ENCODE measurements around the gene AKT2. TPM values are rescaled to one million over a fixed set of nuclear protein-coding genes. Genes with fewer than 3 reads are reported as not detected.
"Not testable (repeated sequence)": the region's sequence is repeated elsewhere in the genome, so short reads cannot be mapped to it uniquely, and the experiment has no call there.

Gene AKT2
- polyA plus RNA-seq, 2 donors, result 51.9 to 56.0 TPM

DNA sequence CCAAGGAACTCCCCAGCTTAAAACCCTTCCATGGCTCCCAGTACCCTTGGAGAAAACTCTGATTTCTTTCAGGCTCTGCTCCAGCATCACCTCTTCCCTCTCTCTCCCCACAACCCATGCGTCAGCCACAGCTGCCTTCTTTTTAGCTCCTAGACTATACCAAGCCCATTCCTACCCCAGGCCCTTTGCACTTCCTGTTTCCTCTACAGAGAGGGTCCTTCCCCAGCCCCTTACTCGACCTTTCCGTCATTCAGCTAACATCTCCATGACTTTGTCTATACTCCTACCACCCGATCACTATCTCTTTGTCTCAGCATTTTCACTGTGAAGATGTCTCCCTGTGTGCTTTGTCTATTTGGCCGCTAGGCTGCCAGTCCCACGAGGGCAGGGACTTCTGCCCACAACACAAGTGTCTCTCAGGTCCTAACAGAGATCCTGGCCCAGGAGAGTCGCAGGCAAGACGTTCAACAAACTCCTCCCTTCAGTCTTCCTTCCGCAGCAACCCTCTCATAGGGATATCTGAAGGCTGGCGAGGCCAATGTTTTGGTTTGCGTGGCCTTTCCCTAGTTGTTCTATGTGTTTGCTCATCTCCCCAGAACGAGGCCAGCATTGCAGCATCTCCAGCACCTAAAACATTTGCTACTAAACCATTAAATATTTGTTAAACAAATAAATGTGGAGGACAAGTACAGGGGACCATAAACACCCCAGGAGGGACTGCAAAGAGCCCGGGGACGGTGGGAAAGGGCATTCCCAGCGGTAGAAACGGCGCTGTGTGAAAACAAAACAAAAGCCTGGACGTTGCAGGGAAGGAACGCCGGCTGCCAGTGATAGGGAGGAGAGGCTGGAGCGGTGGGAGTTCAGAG is 59.5 kb downstream of the AKT2 start:
- 23 to 24% methylated on average over 21 of the region's 21 CpGs for WGBS, 2 donors
- Histone ChIP-seq H3K4me3 (ENCODE audit: low read depth in 1 of 2, low read length in 2 of 2) (peak overlapping the region in 1 of 2 donors; percentile 23), H3K4me1 (ENCODE audit: control insufficient read depth in 2 of 2, insufficient read depth in 2 of 2, low read length in 1 of 2) (peaks cover 4 to 13% of the 10 kb centered on the region in 2 donors)

DNA sequence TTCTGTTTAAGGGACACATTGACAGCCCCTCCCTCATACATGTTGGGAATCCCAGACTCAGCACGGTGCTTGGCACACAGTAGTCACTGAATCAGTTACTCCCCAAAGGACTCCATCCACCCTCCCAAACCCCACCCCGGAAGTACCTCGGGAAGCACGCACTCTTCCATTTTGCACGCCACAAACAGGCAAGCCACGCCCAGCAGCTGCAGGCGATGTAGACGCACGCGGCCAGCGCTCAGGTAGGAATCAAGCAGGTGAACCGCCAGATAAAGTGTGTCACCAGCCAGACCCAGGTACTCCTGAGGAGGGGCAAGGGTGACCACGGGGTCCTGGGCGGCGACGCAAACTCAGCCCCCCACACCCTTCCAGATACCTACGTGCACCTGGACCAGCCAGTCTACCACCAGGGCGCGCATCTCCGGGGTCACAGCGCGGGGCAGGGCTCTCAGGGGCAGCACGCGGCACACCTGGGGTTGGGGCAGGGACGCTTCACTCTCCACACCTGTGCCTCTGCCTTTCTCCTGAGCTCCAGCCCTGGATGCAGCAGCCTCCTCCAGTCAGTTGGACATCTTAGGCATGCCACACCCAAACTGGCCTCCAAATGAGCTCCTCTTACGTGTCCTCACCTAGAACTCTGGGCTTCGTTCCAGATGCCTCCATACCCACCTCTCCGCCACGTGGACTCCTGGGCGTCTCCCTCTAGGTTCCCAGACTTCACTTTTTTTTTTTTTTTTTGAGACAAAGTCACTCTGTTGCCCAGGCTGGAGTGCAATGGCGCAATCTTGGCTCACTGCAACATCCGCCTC is 60.6 kb downstream of the AKT2 start:
- Histone ChIP-seq H3K36me3 (ENCODE audit: control insufficient read depth in 2 of 2, insufficient read depth in 2 of 2, low read length in 1 of 2) (no peaks in the 10 kb centered on the region), H3K9me3 (ENCODE audit: control insufficient read depth in 2 of 2, insufficient read depth in 1 of 2, low read depth in 1 of 2, low read length in 1 of 2) (no peaks in the 10 kb centered on the region), H3K4me3 (ENCODE audit: low read depth in 1 of 2, low read length in 2 of 2) (no peak overlapping the region), H3K27me3 (ENCODE audit: control insufficient read depth in 1 of 2, insufficient read depth in 2 of 2, low read length in 2 of 2) (peaks cover 0 to 5% of the 10 kb centered on the region in 2 donors), H3K27ac (ENCODE audit: low read depth in 2 of 2, low read length in 1 of 2) (no peak overlapping the region), H3K4me1 (ENCODE audit: control insufficient read depth in 2 of 2, insufficient read depth in 2 of 2, low read length in 1 of 2) (peaks cover 4 to 13% of the 10 kb centered on the region in 2 donors)
- WGBS, 2 donors, result 71 to 76% methylated on average over 32 of the region's 32 CpGs

More for the DNA sequence above, 59.5 kb downstream of the AKT2 start:
- Histone ChIP-seq H3K27ac (ENCODE audit: low read depth in 2 of 2, low read length in 1 of 2) (no peak overlapping the region), H3K9me3 (ENCODE audit: control insufficient read depth in 2 of 2, insufficient read depth in 1 of 2, low read depth in 1 of 2, low read length in 1 of 2) (no peaks in the 10 kb centered on the region), H3K36me3 (ENCODE audit: control insufficient read depth in 2 of 2, insufficient read depth in 2 of 2, low read length in 1 of 2) (no peaks in the 10 kb centered on the region), H3K27me3 (ENCODE audit: control insufficient read depth in 1 of 2, insufficient read depth in 2 of 2, low read length in 2 of 2) (peaks cover 0 to 5% of the 10 kb centered on the region in 2 donors)

DNA sequence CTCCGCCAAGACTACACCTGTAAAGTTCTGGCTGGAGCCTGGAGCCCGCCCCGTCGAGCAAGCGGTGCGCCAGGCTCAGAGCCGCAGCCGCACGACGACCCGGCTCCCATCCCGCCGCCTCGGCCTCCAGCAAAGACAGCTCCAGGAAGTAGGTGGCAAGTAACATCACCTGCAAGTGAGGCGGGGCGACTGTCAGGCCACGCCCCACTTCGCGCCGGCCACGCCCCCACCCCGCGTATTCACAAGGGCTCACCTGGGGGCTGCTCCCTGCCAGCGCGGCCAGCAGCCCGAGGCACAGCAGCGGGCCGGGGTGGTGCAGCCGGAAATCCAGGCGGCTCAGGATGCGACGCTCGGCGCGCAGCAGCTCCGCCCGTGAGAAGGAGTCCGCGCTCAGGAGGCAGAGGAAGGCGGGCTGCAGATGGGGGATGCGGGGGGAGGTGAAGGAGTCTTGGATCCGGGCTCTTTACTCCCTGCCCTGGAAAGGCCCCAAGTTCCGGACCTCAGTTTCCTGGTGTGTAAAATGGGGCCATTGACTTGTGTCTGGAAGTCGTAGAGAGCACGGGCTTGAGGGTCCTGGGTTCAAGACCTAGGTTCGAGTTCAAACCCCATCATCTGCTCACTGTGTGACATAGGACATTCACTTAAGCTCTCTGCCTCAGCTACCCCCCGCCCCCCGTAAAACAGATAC is 61.9 kb downstream of the AKT2 start:
- H3K36me3 ChIP-seq (ENCODE audit: control insufficient read depth in 2 of 2, insufficient read depth in 2 of 2, low read length in 1 of 2), result no peaks in the 10 kb centered on the region
- no peaks in the 10 kb centered on the region for H3K9me3 ChIP-seq (ENCODE audit: control insufficient read depth in 2 of 2, insufficient read depth in 1 of 2, low read depth in 1 of 2, low read length in 1 of 2)
- H3K27ac ChIP-seq (ENCODE audit: low read depth in 2 of 2, low read length in 1 of 2), result no peak overlapping the region
- H3K4me3 ChIP-seq (ENCODE audit: low read depth in 1 of 2, low read length in 2 of 2), result no peak overlapping the region
- 22 to 23% methylated on average over 48 of the region's 48 CpGs for WGBS, 2 donors
- peaks cover 4 to 13% of the 10 kb centered on the region in 2 donors for H3K4me1 ChIP-seq (ENCODE audit: control insufficient read depth in 2 of 2, insufficient read depth in 2 of 2, low read length in 1 of 2)
- H3K27me3 ChIP-seq (ENCODE audit: control insufficient read depth in 1 of 2, insufficient read depth in 2 of 2, low read length in 2 of 2), result peaks cover 0 to 10% of the 10 kb centered on the region in 2 donors

DNA sequence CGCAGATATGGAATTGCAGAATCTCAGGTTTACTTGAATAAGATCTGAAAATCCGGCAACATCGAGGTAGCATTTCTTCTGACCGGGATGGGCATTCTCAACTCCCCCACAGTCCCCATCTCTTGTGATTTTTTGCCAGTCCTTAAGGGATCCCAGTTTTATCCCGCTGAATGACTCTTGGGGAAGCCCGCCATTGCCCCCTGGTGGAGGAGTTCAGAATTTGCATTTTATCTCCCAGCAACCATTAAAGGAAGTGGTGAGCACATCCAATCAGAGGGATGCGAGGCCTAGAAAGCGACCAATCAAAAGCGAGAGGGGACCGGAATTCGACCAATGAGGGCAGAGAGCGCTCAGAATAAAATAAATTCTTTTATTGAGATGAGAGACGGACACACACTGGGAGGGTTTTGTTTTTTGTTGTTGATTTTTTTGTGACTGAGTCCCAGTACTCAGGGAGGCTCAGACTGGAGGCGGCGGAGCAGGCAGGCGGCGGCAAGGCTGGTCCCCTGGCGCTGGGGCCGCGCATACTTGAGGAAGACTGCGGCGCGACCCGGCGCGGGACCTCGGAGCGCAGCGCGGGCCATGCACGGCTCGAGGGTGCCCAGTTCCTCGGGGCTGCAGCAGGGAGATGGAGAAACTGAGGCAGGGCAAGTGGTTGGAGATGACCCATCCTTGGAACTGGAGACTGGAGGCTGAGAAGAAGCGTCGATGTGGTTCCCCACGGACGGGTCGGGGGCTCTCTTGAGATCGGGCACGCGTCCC is 63.1 kb downstream of the AKT2 start:
- no peak overlapping the region for H3K27ac ChIP-seq (ENCODE audit: low read depth in 2 of 2, low read length in 1 of 2)
- H3K4me3 ChIP-seq (ENCODE audit: low read depth in 1 of 2, low read length in 2 of 2), result no peak overlapping the region
- H3K36me3 ChIP-seq (ENCODE audit: control insufficient read depth in 2 of 2, insufficient read depth in 2 of 2, low read length in 1 of 2), result no peaks in the 10 kb centered on the region
- 58 to 59% methylated on average over 41 of the region's 41 CpGs for WGBS, 2 donors
- no peaks in the 10 kb centered on the region for H3K9me3 ChIP-seq (ENCODE audit: control insufficient read depth in 2 of 2, insufficient read depth in 1 of 2, low read depth in 1 of 2, low read length in 1 of 2)
- H3K27me3 ChIP-seq (ENCODE audit: control insufficient read depth in 1 of 2, insufficient read depth in 2 of 2, low read length in 2 of 2), result peaks cover 0 to 8% of the 10 kb centered on the region in 2 donors
- H3K4me1 ChIP-seq (ENCODE audit: control insufficient read depth in 2 of 2, insufficient read depth in 2 of 2, low read length in 1 of 2), result peaks cover 8 to 18% of the 10 kb centered on the region in 2 donors

DNA sequence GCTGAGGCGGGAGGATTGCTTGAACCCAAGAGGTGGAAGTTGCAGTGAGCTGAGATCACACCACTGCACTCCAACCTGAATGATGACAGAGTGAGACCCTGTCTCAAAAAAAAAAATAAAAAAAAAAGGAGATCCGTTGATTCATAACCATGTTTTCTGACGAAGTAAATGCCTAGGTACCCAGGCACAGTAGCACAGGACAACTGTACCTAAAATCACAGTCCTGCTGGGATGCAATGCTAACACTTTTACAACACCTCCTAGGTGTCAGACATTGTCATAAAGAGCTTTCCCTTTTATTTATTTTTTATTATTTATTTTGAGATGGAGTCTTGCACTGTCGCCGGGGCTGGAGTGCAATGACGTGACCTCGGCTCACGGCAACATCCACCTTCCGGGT is 64.5 kb downstream of the AKT2 start:
- H3K27ac ChIP-seq (ENCODE audit: low read depth in 2 of 2, low read length in 1 of 2), result no peak overlapping the region
- no peak overlapping the region for H3K4me3 ChIP-seq (ENCODE audit: low read depth in 1 of 2, low read length in 2 of 2)
- peaks cover 0 to 8% of the 10 kb centered on the region in 2 donors for H3K27me3 ChIP-seq (ENCODE audit: control insufficient read depth in 1 of 2, insufficient read depth in 2 of 2, low read length in 2 of 2)
- no peaks in the 10 kb centered on the region for H3K9me3 ChIP-seq (ENCODE audit: control insufficient read depth in 2 of 2, insufficient read depth in 1 of 2, low read depth in 1 of 2, low read length in 1 of 2)
- no peaks in the 10 kb centered on the region for H3K36me3 ChIP-seq (ENCODE audit: control insufficient read depth in 2 of 2, insufficient read depth in 2 of 2, low read length in 1 of 2)
- 78 to 81% methylated on average over 9 of the region's 9 CpGs for WGBS, 2 donors
- peaks cover 6 to 16% of the 10 kb centered on the region in 2 donors for H3K4me1 ChIP-seq (ENCODE audit: control insufficient read depth in 2 of 2, insufficient read depth in 2 of 2, low read length in 1 of 2)

DNA sequence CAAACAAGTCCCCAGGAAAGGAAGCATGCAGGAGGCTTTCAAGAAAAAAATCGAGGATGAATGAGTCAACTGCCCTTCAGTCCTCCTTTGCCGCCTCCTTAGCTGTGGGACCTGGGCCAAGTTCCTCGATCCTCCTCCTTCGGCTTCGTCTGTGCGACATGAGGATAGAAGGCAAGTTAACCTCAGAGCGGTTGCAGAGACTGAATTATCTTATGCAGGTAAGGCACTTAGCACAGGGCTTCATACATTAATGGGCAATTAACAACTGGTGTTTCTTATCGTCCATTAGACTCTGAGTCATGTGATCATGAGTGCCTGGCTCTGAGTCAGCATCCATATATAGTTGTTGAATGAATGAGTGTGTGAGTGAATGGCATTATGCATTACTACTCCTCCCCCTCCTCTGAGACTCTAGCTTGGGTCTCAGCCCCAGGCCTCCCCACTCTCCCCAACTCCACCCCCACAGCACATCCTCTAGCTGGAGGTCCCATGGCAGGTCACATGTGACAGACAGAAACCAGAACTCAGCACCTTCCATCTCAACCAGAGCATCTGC is 65.3 kb downstream of the AKT2 start:
- no peak overlapping the region for H3K27ac ChIP-seq (ENCODE audit: low read depth in 2 of 2, low read length in 1 of 2)
- H3K4me3 ChIP-seq (ENCODE audit: low read depth in 1 of 2, low read length in 2 of 2), result no peak overlapping the region
- H3K4me1 ChIP-seq (ENCODE audit: control insufficient read depth in 2 of 2, insufficient read depth in 2 of 2, low read length in 1 of 2), result peaks cover 6 to 16% of the 10 kb centered on the region in 2 donors
- H3K27me3 ChIP-seq (ENCODE audit: control insufficient read depth in 1 of 2, insufficient read depth in 2 of 2, low read length in 2 of 2), result peaks cover 0 to 6% of the 10 kb centered on the region in 2 donors
- 24 to 37% methylated on average over 8 of the region's 8 CpGs for WGBS, 2 donors
- H3K9me3 ChIP-seq (ENCODE audit: control insufficient read depth in 2 of 2, insufficient read depth in 1 of 2, low read depth in 1 of 2, low read length in 1 of 2), result no peaks in the 10 kb centered on the region
- no peaks in the 10 kb centered on the region for H3K36me3 ChIP-seq (ENCODE audit: control insufficient read depth in 2 of 2, insufficient read depth in 2 of 2, low read length in 1 of 2)

DNA sequence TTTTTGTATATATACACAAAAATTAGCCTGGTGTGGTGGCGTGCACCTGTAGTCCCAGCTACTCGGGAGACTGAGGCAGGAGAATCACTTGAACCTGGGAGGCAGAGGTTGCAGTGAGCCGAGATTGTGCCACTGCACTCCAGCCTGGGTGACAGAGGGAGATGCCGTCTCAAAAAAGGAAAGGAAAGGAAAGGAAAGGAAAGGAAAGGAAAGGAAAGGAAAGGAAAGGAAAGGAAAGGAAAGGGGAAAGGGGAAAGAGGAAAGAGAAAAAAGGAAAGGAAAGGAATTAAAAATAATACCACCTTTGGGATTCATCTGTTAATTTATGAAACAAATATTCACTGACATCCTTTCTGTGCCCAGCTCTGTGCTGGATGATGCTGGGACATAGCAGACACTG is 66.1 kb downstream of the AKT2 start:
- peaks cover 6 to 13% of the 10 kb centered on the region in 2 donors for H3K4me1 ChIP-seq (ENCODE audit: control insufficient read depth in 2 of 2, insufficient read depth in 2 of 2, low read length in 1 of 2)
- not testable (repeated sequence) for H3K4me3 ChIP-seq (ENCODE audit: low read depth in 1 of 2, low read length in 2 of 2); H3K27me3 ChIP-seq (ENCODE audit: control insufficient read depth in 1 of 2, insufficient read depth in 2 of 2, low read length in 2 of 2); H3K27ac ChIP-seq (ENCODE audit: low read depth in 2 of 2, low read length in 1 of 2); H3K9me3 ChIP-seq (ENCODE audit: control insufficient read depth in 2 of 2, insufficient read depth in 1 of 2, low read depth in 1 of 2, low read length in 1 of 2); H3K36me3 ChIP-seq (ENCODE audit: control insufficient read depth in 2 of 2, insufficient read depth in 2 of 2, low read length in 1 of 2)
- 77 to 86% methylated on average over 4 of the region's 4 CpGs for WGBS, 2 donors

DNA sequence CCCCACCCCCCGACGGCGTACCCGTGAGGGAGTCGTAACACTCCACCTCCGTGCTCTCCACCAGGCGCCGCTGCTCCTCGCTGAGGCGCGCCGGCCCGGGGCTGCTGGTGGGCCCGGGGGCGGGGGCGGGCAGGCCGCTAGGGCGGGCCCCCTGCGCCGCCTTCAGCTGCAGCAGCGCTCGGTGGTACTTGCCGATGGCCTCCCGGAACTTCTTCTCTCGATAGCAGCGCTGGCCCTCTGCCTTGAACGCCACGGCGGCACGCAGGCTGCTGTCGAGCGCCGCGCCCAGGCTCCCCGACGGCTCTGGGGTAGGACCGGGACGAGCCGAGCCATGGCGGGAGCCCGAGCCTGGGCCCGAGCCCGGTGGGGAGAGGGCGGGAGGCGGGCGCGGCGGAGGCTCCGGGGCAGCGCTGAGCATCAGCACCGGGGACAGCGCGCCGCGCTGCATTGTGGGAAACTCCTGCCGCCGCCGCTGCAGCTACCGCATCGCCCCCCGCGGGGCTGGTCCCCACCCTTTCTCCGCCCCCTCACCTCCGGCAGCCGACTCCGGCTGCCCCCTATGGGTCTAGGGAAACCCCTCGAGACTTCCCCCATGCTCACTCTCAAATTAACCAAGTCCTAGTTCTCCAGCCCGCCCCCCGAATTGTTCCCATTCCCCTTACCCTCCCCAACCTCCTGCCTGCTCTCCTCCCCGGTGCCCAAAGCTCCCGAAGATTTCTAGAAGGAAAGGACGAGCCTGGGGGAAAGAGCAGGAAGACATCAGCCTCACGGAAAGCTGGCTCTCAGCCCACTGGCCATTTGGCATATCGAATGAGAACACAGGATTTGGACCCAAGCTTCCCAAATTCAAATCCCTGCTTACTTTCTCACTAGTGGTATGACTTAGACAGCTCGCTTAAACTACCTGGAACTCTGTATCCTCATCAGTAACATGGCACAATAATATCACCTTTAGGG is 66.9 kb downstream of the AKT2 start, which contains the start of gene TTC9B:
Gene TTC9B (minus strand): TSS at position 451 of the 957 bp plus-strand sequence. CDS start 3 bp downstream, at position 448.
- Histone ChIP-seq H3K36me3 (ENCODE audit: control insufficient read depth in 2 of 2, insufficient read depth in 2 of 2, low read length in 1 of 2) (peaks cover 0 to 2% of the 10 kb centered on the region in 2 donors), H3K4me3 (ENCODE audit: low read depth in 1 of 2, low read length in 2 of 2) (no peak within 1 kb of the TSS), H3K4me1 (ENCODE audit: control insufficient read depth in 2 of 2, insufficient read depth in 2 of 2, low read length in 1 of 2) (peaks cover 6 to 12% of the 10 kb centered on the region in 2 donors), H3K27me3 (ENCODE audit: control insufficient read depth in 1 of 2, insufficient read depth in 2 of 2, low read length in 2 of 2) (peaks cover 0 to 6% of the 10 kb centered on the region in 2 donors), H3K9me3 (ENCODE audit: control insufficient read depth in 2 of 2, insufficient read depth in 1 of 2, low read depth in 1 of 2, low read length in 1 of 2) (peaks cover 0 to 3% of the 10 kb centered on the region in 2 donors), H3K27ac (ENCODE audit: low read depth in 2 of 2, low read length in 1 of 2) (no peak within 1 kb of the TSS)
- WGBS, 2 donors, result 5 to 6% methylated on average over 47 to 75 of the region's 75 CpGs
